ENCODE results near the gene MSX1.

DNA sequence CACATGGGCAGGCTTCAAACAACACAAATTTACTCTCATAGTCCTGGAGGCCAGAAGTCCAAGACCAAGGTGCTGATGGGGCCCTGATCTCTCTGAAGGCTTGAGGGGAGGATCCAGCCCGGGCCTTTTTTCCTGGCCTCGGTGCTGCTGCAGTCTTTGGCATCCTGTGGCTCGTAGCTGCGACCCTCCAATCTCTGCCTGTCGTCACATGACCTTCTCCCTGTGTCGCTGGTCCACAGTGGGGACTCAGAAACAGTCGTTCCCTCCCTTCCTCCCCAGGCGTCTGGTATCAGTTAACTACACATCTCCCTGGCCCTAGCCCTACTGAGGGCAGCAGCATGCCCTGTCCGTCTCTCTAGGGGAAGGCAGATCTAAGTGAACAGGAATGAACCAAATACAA, 19.1 kb upstream of the MSX1 start:
- TF ChIP-seq CTCF (IDR thresholded peaks at IDR 0.05) (no peak), POLR2A (IDR thresholded peaks at IDR 0.05) (no peak)
